Liver (tissue), 3 donors: ENCODE measurements around the gene IFNLR1.

Source experiments
- ATF3 ChIP-seq: IDR thresholded peaks from 2 replicates; pipeline ENCODE4 v1.6.1; 2016; ENCODE audit warnings: antibody characterized with exemption
- CTCF ChIP-seq: fragments of 150-350 bp; IDR thresholded peaks from 2 replicates; pipeline ENCODE4 v1.5.1; 2017; ENCODE audit warnings: improper control_type of control experiment, low read depth, low read length; ENCODE audit not compliant: missing input control
- EGR1 ChIP-seq, 2 donors: IDR thresholded peaks; 2 replicates each; pipeline ENCODE4 v1.6.1; 2016 to 2018; ENCODE audit warnings: antibody characterized with exemption in 2 of 2, low read depth in 2 of 2
- FOXA1 ChIP-seq: IDR thresholded peaks from 2 replicates; pipeline ENCODE4 v1.6.1; 2016; ENCODE audit warnings: antibody characterized with exemption
- GABPA ChIP-seq, 2 donors: IDR thresholded peaks in 1 of 2; conservative IDR thresholded peaks in 1 of 2; 2 replicates each; pipeline ENCODE4 v1.6.1; 2016; ENCODE audit warnings: antibody characterized with exemption in 2 of 2, mild to moderate bottlenecking in 1 of 2, moderate library complexity in 1 of 2
- HNF4G ChIP-seq: IDR thresholded peaks from 2 replicates; pipeline ENCODE4 v1.6.1; 2016; ENCODE audit warnings: antibody characterized with exemption
- MAX ChIP-seq: IDR thresholded peaks from 2 replicates; pipeline ENCODE4 v1.6.1; 2016; ENCODE audit warnings: antibody characterized with exemption
- RAD21 ChIP-seq, 2 donors: IDR thresholded peaks; 2 replicates each; pipeline ENCODE4 v1.6.1; 2016; ENCODE audit warnings: antibody characterized with exemption in 2 of 2, mild to moderate bottlenecking in 2 of 2
- REST ChIP-seq: IDR thresholded peaks from 2 replicates; pipeline ENCODE4 v1.6.1; 2016; ENCODE audit warnings: antibody characterized with exemption, mild to moderate bottlenecking
- RXRA ChIP-seq, 2 donors: IDR thresholded peaks; 2 replicates each; pipeline ENCODE4 v1.6.1; 2017 to 2018; ENCODE audit warnings: antibody characterized with exemption in 2 of 2, mild to moderate bottlenecking in 1 of 2
- SP1 ChIP-seq: IDR thresholded peaks from 2 replicates; pipeline ENCODE4 v1.6.1; 2018; ENCODE audit warnings: antibody characterized with exemption, mild to moderate bottlenecking
- TAF1 ChIP-seq: conservative IDR thresholded peaks from 2 replicates; pipeline ENCODE4 v1.6.1; 2016; ENCODE audit warnings: antibody characterized with exemption, mild to moderate bottlenecking
- YY1 ChIP-seq: IDR thresholded peaks from 2 replicates; pipeline ENCODE4 v1.6.1; 2016; ENCODE audit warnings: antibody characterized with exemption, mild to moderate bottlenecking
- donor health status: healthy.
- donor health status: healthy.

GRCh38 chr1:24222793-24223192 is 35.7 kb upstream of the IFNLR1 start:
- TF ChIP-seq TAF1, result no peak
- no peak for TF ChIP-seq CTCF
- no peak for TF ChIP-seq FOXA1
- no peak for TF ChIP-seq MAX
- TF ChIP-seq HNF4G, result no peak
- no peak for TF ChIP-seq REST
- TF ChIP-seq GABPA (IDR thresholded peaks at IDR 0.05 in 1 of 2, conservative IDR thresholded peaks at IDR 0.05 in 1 of 2), result no peak
- TF ChIP-seq SP1, result no peak
- no peak for TF ChIP-seq RXRA (IDR thresholded peaks at IDR 0.05)
- no peak for TF ChIP-seq RAD21 (IDR thresholded peaks at IDR 0.05)
- TF ChIP-seq EGR1 (IDR thresholded peaks at IDR 0.05; ENCODE audit: low read depth in 2 of 2), result no peak
- no peak for TF ChIP-seq YY1
- TF ChIP-seq ATF3, result no peak
